Activated CD4-positive, alpha-beta T cell treated with anti-CD3 and anti-CD28 coated beads, Interleukin-2, amount 50 U/mL, for 48 hours (primary cell): Measurements from ENCODE around the gene EXOSC3.

ENCODE experiments used
- DNase-seq, 2 experiments: peaks; one replicate each; pipeline ENCODE4 v3.0.0-alpha.2; 2020

The EXOSC3 gene

DNA sequence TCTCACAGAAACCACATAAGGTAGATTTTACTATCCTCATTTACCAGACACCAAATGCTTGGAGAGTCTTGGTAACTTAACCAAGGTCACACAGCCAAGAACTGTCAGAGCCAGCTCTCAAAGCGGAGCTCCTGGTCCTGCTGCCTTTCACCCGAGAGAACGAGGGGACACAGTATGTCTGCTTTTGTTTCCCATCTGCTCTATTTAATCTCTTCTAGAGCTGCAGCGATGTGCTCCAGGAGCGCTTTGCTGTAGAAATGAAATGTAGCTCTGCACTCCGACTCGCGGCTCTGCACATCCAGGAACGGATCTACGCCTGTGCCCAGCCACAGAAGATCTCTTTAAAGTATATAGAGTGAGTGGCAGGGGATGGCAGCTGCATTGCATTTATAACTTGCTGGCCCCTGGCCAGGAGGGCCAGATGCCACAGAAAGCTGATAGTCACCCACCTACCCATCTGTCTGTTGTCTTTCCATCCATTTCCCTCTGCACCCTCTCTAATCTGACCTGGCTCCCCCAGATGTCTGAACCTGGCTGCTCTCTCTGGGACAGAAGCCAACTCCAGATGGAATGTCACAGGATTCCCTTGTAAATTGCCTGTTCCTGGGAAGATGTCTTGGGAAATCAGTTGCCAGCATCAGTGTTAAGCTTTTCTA is 52.6 kb downstream of the EXOSC3 start:
- DNase-seq: no peak

DNA sequence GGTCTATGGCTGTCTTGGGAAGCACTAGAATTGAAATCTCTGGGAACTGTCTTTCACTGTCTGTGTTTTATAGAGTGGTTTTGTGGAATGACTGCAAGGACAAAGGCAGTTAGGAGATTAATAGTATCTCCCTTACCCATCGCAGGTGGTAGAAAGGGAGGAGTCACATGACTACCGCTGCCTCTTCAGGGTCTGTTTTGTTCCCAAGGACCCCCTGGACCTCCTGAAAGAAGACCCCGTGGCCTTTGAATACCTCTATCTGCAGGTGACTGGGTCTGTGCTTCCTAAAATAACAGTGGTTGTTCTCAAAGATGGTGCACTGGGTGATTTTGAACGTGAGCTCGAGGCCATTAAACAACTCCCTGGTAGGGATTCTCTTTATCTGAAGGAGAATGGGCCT is 54.0 kb downstream of the EXOSC3 start:
- no peak for DNase-seq

DNA sequence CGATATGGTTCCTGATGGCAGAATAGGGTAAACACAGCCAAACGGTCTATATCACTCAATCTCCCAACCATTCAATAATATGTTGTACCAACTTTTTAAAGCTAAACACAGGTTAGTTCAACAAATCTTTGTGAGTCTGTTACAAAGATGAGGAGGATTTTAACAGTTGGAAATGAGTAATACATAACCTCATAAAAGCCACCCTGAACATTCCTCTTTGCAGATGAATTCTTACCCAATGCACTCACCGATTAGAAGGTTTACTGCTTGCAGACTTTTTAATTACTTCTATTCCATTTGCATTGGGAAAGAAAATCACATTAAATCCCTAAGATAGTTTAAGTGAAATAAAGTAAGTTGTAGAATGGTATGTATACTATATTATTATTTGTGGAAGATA is 54.6 kb downstream of the EXOSC3 start:
- no peak for DNase-seq
